Neural cell (in vitro differentiated cells): ENCODE measurements around the gene NOTCH3. TPM values are rescaled to one million over a fixed set of nuclear protein-coding genes. Genes with fewer than 3 reads are reported as not detected.

ENCODE experiments used
- H2AFZ ChIP-seq: fragments of 200-600, 300-800 bp; sonication (generic), shearing (Covaris generic); 2 replicates; pipeline ENCODE4 v1.6.0; 2014; ENCODE audit warnings: low read depth, mild to moderate bottlenecking, antibody characterized with exemption, low read length, moderate library complexity
- H3F3A ChIP-seq: fragments of 200-600 bp; shearing (Covaris generic); 2 replicates; pipeline ENCODE4 v1.6.1; 2016; ENCODE audit warnings: mild to moderate bottlenecking, moderate library complexity, mixed read lengths, antibody characterized with exemption, low read length; ENCODE audit not compliant: insufficient read depth, poor library complexity, severe bottlenecking
- H3K27ac ChIP-seq: fragments of 200-600, 300-800 bp; sonication (generic), shearing (Covaris generic); 2 replicates; pipeline ENCODE4 v1.5.1; 2014; ENCODE audit warnings: mild to moderate bottlenecking, low read length, moderate library complexity
- H3K27me3 ChIP-seq: fragments of 300-800, 200-600 bp; sonication (generic), shearing (Covaris generic); 2 replicates; pipeline ENCODE4 v1.6.0; 2014; ENCODE audit warnings: mild to moderate bottlenecking, low read depth, low read length, moderate library complexity; ENCODE audit not compliant: insufficient read depth
- H3K36me3 ChIP-seq: fragments of 300-800, 200-600 bp; sonication (generic), shearing (Covaris generic); 2 replicates; pipeline ENCODE4 v1.5.1; 2014; ENCODE audit warnings: mild to moderate bottlenecking, antibody characterized with exemption, low read length, moderate library complexity; ENCODE audit not compliant: insufficient read depth
- H3K4me2 ChIP-seq: fragments of 300-800, 200-600 bp; sonication (generic), shearing (Covaris generic); 2 replicates; pipeline ENCODE4 v1.6.0; 2014; ENCODE audit warnings: mild to moderate bottlenecking, low read length
- H3K4me3 ChIP-seq: fragments of 300-800, 200-600 bp; sonication (generic), shearing (Covaris generic); 2 replicates; pipeline ENCODE4 v1.5.1; 2014; ENCODE audit warnings: mild to moderate bottlenecking, low read length, moderate library complexity
- H3K79me2 ChIP-seq: fragments of 200-600 bp; shearing (Covaris generic); replicated peaks from 2 replicates; pipeline ENCODE4 v1.6.0; 2014; ENCODE audit warnings: mild to moderate bottlenecking, low read length, moderate library complexity; ENCODE audit not compliant: insufficient read depth
- H3K9ac ChIP-seq: fragments of 300-800, 200-600 bp; sonication (generic), shearing (Covaris generic); 2 replicates; pipeline ENCODE4 v1.6.1; 2016; ENCODE audit warnings: mild to moderate bottlenecking, low read length, mixed read lengths
- H3K9me2 ChIP-seq: fragments of 200-600 bp; shearing (Covaris generic); 2 replicates; pipeline ENCODE4 v1.6.1; 2016; ENCODE audit warnings: mild to moderate bottlenecking, low read length, mixed read lengths; ENCODE audit not compliant: insufficient read depth
- H3K9me3 ChIP-seq: fragments of 200-600, 300-800 bp; sonication (generic), shearing (Covaris generic); 2 replicates; pipeline ENCODE4 v1.6.1; 2016; ENCODE audit warnings: mild to moderate bottlenecking, mixed run types, low read length, moderate library complexity, mixed read lengths
- H4K20me1 ChIP-seq: fragments of 200-600 bp; shearing (Covaris generic); 2 replicates; pipeline ENCODE4 v1.6.1; 2016; ENCODE audit warnings: mild to moderate bottlenecking, mixed run types; ENCODE audit not compliant: insufficient read depth
- EP300 ChIP-seq: fragments of 450-650 bp; conservative IDR thresholded peaks from 2 replicates; pipeline ENCODE4 v1.6.1; 2014; ENCODE audit warnings: antibody characterized with exemption, mild to moderate bottlenecking, moderate library complexity; ENCODE audit not compliant: poor library complexity, severe bottlenecking
- EZH2 ChIP-seq: fragments of 200-600, 300-800 bp; shearing (Covaris generic), sonication (generic); IDR thresholded peaks from 2 replicates; pipeline ENCODE4 v1.6.1; 2014; ENCODE audit warnings: antibody characterized with exemption, low read length, borderline replicate concordance, mild to moderate bottlenecking; ENCODE audit not compliant: insufficient read depth, poor library complexity, severe bottlenecking
- MXI1 ChIP-seq: fragments of 450-650 bp; conservative IDR thresholded peaks from 2 replicates; pipeline ENCODE4 v1.6.1; 2014; ENCODE audit warnings: antibody characterized with exemption, mild to moderate bottlenecking; ENCODE audit not compliant: poor library complexity, severe bottlenecking
- POLR2AphosphoS5 ChIP-seq: IDR thresholded peaks from 2 replicates; pipeline ENCODE4 v1.6.1; 2012
- RAD21 ChIP-seq: fragments of 450-650 bp; conservative IDR thresholded peaks from 2 replicates; pipeline ENCODE4 v1.6.1; 2014; ENCODE audit warnings: antibody characterized with exemption, mild to moderate bottlenecking, moderate library complexity
- SMC3 ChIP-seq: fragments of 450-650 bp; conservative IDR thresholded peaks from 2 replicates; pipeline ENCODE4 v1.6.1; 2014; ENCODE audit warnings: antibody characterized with exemption, mild to moderate bottlenecking, moderate library complexity; ENCODE audit not compliant: poor library complexity
- TAF1 ChIP-seq: IDR thresholded peaks from 2 replicates; pipeline ENCODE4 v1.6.1; 2012; ENCODE audit warnings: low read depth
- polyA plus RNA-seq: library from polyadenylated mRNA; depleted of rRNA; stranded (reverse); fragments of >200 nt; gene quantifications from 2 replicates; pipeline ENCODE4 v1.2.3, GENCODE V29; 2014
- TF ChIP-seq, protein P1 (sequence below): IDR thresholded peaks from 2 replicates; pipeline ENCODE4 v1.6.1; 2012; ENCODE audit warnings: borderline replicate concordance
- TF ChIP-seq, protein P2 (sequence below): fragments of 450-650 bp; IDR thresholded peaks from 2 replicates; pipeline ENCODE4 v1.5.1; 2014; ENCODE audit warnings: antibody characterized with exemption, mild to moderate bottlenecking, moderate library complexity; ENCODE audit not compliant: poor library complexity, severe bottlenecking

The NOTCH3 gene
- polyA plus RNA-seq, 1 donor from 2014 or later, result 0.21 TPM

DNA sequence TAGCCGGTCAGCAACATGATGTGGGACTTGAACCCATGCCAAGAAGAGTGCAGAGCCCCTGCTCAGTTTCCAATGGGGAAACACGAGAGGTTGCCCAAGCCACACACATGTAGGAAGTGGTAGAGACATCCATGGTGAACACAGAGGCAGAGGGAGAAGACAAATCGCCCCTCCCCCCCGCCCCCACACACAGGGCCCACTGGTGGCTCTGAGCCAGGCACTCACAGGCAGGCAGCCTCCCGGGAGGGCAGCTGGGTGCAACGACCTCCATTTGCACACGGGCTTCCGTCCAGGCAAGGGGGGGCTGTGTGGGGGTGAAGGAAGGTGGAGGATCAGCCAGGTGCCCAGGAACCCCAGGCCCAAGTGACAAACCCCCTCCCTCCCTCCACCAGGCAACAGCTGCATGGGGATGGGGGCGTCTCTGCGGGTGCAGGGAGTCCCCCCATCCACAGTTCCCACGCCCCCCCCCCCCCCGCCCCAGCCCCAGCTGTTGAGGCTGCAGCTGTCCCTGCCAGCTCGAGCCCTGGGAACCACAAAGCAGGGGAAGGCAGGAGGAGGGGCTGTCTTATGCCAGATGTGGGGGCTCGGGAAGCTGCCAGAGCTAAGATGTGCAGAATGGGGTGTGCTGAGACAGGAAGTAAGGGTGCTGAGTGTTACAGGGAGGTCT lies 3.4 kb downstream of the NOTCH3 start:
- no peak overlapping the region for H3K4me2 ChIP-seq
- no peak overlapping the region for H2AFZ ChIP-seq
- no peak overlapping the region for H3K9ac ChIP-seq
- TF ChIP-seq TAF1 (no peak), MXI1 (no peak), SMC3 (no peak), EP300 (no peak), POLR2AphosphoS5 (no peak), RAD21 (no peak), EZH2 (no peak)
- TF ChIP-seq, protein P1, sequence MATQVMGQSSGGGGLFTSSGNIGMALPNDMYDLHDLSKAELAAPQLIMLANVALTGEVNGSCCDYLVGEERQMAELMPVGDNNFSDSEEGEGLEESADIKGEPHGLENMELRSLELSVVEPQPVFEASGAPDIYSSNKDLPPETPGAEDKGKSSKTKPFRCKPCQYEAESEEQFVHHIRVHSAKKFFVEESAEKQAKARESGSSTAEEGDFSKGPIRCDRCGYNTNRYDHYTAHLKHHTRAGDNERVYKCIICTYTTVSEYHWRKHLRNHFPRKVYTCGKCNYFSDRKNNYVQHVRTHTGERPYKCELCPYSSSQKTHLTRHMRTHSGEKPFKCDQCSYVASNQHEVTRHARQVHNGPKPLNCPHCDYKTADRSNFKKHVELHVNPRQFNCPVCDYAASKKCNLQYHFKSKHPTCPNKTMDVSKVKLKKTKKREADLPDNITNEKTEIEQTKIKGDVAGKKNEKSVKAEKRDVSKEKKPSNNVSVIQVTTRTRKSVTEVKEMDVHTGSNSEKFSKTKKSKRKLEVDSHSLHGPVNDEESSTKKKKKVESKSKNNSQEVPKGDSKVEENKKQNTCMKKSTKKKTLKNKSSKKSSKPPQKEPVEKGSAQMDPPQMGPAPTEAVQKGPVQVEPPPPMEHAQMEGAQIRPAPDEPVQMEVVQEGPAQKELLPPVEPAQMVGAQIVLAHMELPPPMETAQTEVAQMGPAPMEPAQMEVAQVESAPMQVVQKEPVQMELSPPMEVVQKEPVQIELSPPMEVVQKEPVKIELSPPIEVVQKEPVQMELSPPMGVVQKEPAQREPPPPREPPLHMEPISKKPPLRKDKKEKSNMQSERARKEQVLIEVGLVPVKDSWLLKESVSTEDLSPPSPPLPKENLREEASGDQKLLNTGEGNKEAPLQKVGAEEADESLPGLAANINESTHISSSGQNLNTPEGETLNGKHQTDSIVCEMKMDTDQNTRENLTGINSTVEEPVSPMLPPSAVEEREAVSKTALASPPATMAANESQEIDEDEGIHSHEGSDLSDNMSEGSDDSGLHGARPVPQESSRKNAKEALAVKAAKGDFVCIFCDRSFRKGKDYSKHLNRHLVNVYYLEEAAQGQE, result no peak
- TF ChIP-seq, protein P2, sequence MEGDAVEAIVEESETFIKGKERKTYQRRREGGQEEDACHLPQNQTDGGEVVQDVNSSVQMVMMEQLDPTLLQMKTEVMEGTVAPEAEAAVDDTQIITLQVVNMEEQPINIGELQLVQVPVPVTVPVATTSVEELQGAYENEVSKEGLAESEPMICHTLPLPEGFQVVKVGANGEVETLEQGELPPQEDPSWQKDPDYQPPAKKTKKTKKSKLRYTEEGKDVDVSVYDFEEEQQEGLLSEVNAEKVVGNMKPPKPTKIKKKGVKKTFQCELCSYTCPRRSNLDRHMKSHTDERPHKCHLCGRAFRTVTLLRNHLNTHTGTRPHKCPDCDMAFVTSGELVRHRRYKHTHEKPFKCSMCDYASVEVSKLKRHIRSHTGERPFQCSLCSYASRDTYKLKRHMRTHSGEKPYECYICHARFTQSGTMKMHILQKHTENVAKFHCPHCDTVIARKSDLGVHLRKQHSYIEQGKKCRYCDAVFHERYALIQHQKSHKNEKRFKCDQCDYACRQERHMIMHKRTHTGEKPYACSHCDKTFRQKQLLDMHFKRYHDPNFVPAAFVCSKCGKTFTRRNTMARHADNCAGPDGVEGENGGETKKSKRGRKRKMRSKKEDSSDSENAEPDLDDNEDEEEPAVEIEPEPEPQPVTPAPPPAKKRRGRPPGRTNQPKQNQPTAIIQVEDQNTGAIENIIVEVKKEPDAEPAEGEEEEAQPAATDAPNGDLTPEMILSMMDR, result no peak
- H3F3A ChIP-seq, result no peaks in the 10 kb centered on the region
- no peaks in the 10 kb centered on the region for H4K20me1 ChIP-seq
- no peak overlapping the region for H3K27ac ChIP-seq
- H3K4me3 ChIP-seq, result no peak overlapping the region
- no peaks in the 10 kb centered on the region for H3K36me3 ChIP-seq
- H3K9me3 ChIP-seq, result no peaks in the 10 kb centered on the region
- no peaks in the 10 kb centered on the region for H3K9me2 ChIP-seq
- no peaks in the 10 kb centered on the region for H3K27me3 ChIP-seq
- H3K79me2 ChIP-seq, result peaks cover 11% of the 10 kb centered on the region

DNA sequence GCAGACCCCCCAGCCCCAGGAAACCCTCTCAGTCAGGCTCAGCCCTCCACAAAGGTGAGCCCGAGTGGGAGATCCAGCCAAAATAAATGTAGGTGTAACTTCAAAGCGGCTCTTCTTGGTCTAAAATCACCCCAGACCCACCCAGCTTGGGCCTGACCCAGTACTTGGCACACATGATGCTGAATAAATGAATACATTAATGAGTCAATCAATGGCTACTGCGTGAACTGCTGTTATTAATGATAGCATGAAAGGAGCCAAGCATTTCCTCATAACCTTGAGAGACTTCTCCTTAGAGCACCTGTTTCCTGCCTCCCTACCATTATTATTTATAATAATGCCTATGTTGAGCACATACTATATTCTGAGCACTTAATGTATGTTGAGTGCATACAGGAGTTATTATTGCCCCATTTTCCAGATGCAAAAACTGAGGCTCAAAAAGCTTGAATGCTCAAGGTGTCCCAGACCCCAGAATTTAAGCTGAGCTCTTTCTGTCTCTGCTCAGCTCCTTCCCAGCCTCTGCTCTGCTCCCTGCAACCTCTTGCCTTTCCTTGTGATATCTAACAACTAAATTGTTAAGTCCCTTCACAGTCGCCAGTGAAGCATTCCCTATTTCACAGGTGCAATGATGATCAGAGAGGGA lies 4.3 kb downstream of the NOTCH3 start:
- Histone ChIP-seq H3F3A (no peaks in the 10 kb centered on the region), H3K36me3 (no peaks in the 10 kb centered on the region), H3K4me3 (peak overlapping the region; percentile 59), H3K27ac (no peak overlapping the region), H3K9me3 (no peaks in the 10 kb centered on the region), H3K79me2 (peaks cover 11% of the 10 kb centered on the region), H4K20me1 (no peaks in the 10 kb centered on the region), H2AFZ (no peak overlapping the region), H3K27me3 (no peaks in the 10 kb centered on the region), H3K9ac (no peak overlapping the region), H3K9me2 (no peaks in the 10 kb centered on the region), H3K4me2 (no peak overlapping the region)
- TF ChIP-seq EP300, result no peak
- TF ChIP-seq TAF1, result no peak
- TF ChIP-seq RAD21, result no peak
- no peak for TF ChIP-seq SMC3
- no peak for TF ChIP-seq MXI1
- TF ChIP-seq, protein P2, result no peak
- TF ChIP-seq, protein P1, result no peak
- no peak for TF ChIP-seq POLR2AphosphoS5
- no peak for TF ChIP-seq EZH2
